Ascending aorta (tissue), 2 donors: Measurements from ENCODE around the gene EFNA3. TPM values are rescaled to one million over a fixed set of nuclear protein-coding genes. Genes with fewer than 3 reads are reported as not detected.

ENCODE experiments used
- DNase-seq, 2 donors: peaks; one replicate each; pipeline ENCODE4 v3.0.0-alpha.2; 2019; ENCODE audit warnings: low spot score in 2 of 2
- H3K27ac ChIP-seq, 2 donors: fragments of 200-600 bp; sonication (generic); one replicate each; pipeline ENCODE4 v1.5.1; 2016 to 2017; ENCODE audit warnings: mild to moderate bottlenecking in 1 of 2
- H3K27me3 ChIP-seq: fragments of 200-600 bp; sonication (generic); one replicate; pipeline ENCODE4 v1.5.1; 2017
- H3K36me3 ChIP-seq, 2 donors: fragments of 200-600 bp; sonication (generic); one replicate each; pipeline ENCODE4 v1.5.1; 2016
- H3K4me1 ChIP-seq, 2 donors: fragments of 200-600 bp; sonication (generic); one replicate each; pipeline ENCODE4 v1.5.1; 2016 to 2017; ENCODE audit warnings: mild to moderate bottlenecking in 1 of 2
- H3K4me3 ChIP-seq, 2 donors: fragments of 200-600 bp; sonication (generic); one replicate each; pipeline ENCODE4 v1.5.1; 2016 to 2017; ENCODE audit warnings: mild to moderate bottlenecking in 1 of 2
- H3K9me3 ChIP-seq, 2 donors: fragments of 200-600 bp; sonication (generic); one replicate each; pipeline ENCODE4 v1.5.1; 2016
- CTCF ChIP-seq, 3 experiments: fragments of 200-600 bp in 2 of 3; fragments of 450-650 bp in 1 of 3; sonication (generic) in 2 of 3; IDR thresholded peaks; one replicate each; pipeline ENCODE4 v1.5.1; 2016 to 2019; ENCODE audit warnings: antibody characterized with exemption in 3 of 3, mild to moderate bottlenecking in 1 of 3, moderate library complexity in 1 of 3
- intact Hi-C: fragments of 100-400 bp; cut with DNase I; formaldehyde crosslinking; loops from one replicate; pipeline ENCODE4 v1.15.1; 2023
- total RNA-seq: library from RNA; depleted of rRNA; stranded (reverse); fragments of >200 nt; gene quantifications from one replicate; pipeline ENCODE4 v1.1.0, GENCODE V29; 2016

EFNA3 gene
- total RNA-seq, 1 donor from 2014 or later, result 1.5 TPM

DNA sequence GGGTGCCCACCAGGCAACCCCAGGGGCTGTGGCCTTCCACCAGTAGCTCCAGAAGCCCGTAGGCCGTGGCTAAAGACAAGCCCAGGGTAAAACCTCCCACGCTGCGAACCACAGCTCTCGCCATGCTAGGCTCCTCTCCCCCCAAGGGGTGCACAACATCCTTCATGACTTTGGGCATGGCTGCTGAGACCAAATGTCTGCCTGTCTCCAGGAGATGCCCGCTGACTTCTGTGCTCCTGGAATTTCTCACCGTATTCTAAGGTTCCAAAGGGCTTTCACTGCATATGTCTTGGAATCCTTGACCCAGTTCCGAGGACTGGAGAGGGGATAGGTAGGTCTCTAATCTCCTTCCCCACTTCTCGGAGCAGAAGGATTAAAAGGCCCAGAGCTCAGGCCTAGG is 45.1 kb upstream of the EFNA3 start, which contains the start of the genes DCST1 and DCST2:
DCST1 (plus strand) TSS at position 301 of the 400 bp plus-strand sequence. CDS start 213 bp downstream, outside the sequence.
DCST2 (minus strand) TSS at position 258 of the 400 bp plus-strand sequence; CDS start at position 178, 80 bp downstream.
- H3K27me3 ChIP-seq, result no peaks in the 10 kb centered on the region
- no peak for DNase-seq
- no peak for TF ChIP-seq CTCF (IDR thresholded peaks at IDR 0.05)
- H3K4me1 ChIP-seq, result no peaks in the 10 kb centered on the region
- intact Hi-C loops, result no loop called here
- no peak within 1 kb of the TSS for H3K27ac ChIP-seq
- H3K36me3 ChIP-seq, result no peaks in the 10 kb centered on the region
- H3K9me3 ChIP-seq, result no peaks in the 10 kb centered on the region
- no peak within 1 kb of the TSS for H3K4me3 ChIP-seq

DNA sequence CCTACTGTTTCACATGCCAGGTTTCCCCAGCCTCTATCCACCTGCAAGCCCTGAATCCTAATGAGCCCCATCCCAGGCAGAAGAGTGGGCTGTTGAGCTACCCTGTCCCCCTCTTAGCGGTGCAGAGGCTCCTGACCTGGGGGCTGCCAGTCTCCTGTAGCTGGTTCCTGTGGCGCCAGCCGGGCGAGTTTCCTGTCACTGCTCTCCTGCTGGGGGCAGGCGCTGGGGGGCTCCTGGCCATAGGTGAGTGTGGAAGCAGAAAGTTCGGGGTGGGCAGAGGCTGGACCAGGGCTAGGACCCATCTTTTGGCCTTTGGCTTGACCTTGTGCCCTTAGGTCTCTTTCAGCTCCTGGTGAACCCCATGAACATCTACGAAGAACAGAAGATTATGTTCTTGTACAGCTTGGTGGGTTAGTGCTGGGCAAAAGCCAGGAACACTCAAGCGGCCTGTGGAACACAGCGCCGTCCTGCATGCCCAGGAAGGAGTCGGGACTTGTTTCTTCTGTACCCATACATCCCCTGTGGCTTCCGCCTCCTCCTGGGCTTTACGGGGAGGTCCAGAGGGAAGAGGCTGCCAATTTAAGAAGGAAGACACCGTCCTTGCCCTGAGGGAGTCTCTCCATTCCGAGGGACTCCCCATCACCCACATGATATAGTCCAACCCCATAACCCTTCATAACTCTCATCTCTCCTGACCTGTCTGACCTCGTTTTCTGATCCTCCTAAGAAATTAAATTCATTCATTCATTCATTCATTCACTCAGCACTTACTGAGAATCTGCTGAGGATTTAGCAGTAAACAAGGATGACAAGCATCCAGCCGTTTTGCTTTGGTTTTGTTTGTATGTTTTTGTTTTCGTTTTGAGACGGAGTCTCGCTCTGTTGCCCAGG is 44.1 kb upstream of the EFNA3 start:
- intact Hi-C loops, result no loop called here
- DNase-seq, result no peak
- no peak for TF ChIP-seq CTCF (IDR thresholded peaks at IDR 0.05)
- no peak overlapping the region for H3K4me3 ChIP-seq
- no peaks in the 10 kb centered on the region for H3K9me3 ChIP-seq
- no peaks in the 10 kb centered on the region for H3K4me1 ChIP-seq
- H3K27me3 ChIP-seq, result no peaks in the 10 kb centered on the region
- H3K36me3 ChIP-seq, result no peaks in the 10 kb centered on the region
- H3K27ac ChIP-seq, result no peak overlapping the region

- Histone ChIP-seq H3K27me3 (no peaks in the 10 kb centered on the region), H3K4me3 (no peak overlapping the region), H3K27ac (no peak overlapping the region), H3K4me1 (no peaks in the 10 kb centered on the region), H3K9me3 (no peaks in the 10 kb centered on the region), H3K36me3 (no peaks in the 10 kb centered on the region)
- no peak for DNase-seq
- TF ChIP-seq CTCF (IDR thresholded peaks at IDR 0.05), result no peak
- intact Hi-C loops, result no loop called here
Observed at GRCh38 chr1:155035936-155036335, 42.7 kb upstream of the EFNA3 start.

DNA sequence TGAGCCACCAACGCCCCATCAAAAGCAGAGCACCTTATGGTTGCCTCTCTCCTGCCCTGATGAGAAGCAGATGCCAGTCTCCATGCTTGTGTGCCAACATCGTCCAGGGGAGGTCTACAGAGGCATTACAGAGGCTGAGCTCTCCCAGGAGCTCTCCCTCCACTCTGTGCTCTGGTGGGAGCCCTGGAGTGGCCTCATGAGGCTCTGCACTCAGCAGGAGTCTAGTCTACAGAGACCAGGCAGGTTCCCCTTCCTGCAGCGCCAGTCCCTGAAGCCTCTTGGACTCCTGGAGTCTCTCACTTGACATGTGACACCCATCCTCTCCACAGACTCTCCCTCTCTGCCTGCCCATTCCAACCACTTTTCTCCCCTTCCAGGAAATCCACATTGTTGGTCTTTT is 41.6 kb upstream of the EFNA3 start:
- no peak for TF ChIP-seq CTCF (IDR thresholded peaks at IDR 0.05)
- intact Hi-C loops, result no loop called here
- DNase-seq, result no peak
- Histone ChIP-seq H3K4me3 (no peak overlapping the region), H3K9me3 (no peaks in the 10 kb centered on the region), H3K27ac (no peak overlapping the region), H3K27me3 (no peaks in the 10 kb centered on the region), H3K4me1 (no peaks in the 10 kb centered on the region), H3K36me3 (no peaks in the 10 kb centered on the region)

GRCh38 chr1:155037851-155038441 is 40.7 kb upstream of the EFNA3 start:
- H3K36me3 ChIP-seq, result no peaks in the 10 kb centered on the region
- no peak overlapping the region for H3K4me3 ChIP-seq
- no peak for DNase-seq
- no peaks in the 10 kb centered on the region for H3K4me1 ChIP-seq
- intact Hi-C loops, result no loop called here
- H3K9me3 ChIP-seq, result no peaks in the 10 kb centered on the region
- no peak for TF ChIP-seq CTCF (IDR thresholded peaks at IDR 0.05)
- no peak overlapping the region for H3K27ac ChIP-seq
- H3K27me3 ChIP-seq, result no peaks in the 10 kb centered on the region
